HG03039 (cell line): Measurements from ENCODE around the gene ALPL.

Experiments used
- ATAC-seq: cut with Tn5 transposase; IDR thresholded peaks from one replicate; pipeline ENCODE4 v1.9.1; 2021; ENCODE audit warnings: mild to moderate bottlenecking, moderate library complexity; ENCODE audit not compliant: unreplicated experiment

ALPL gene

GRCh38 chr1:21574466-21575151, 65.4 kb downstream of the ALPL start:
- ATAC-seq, result no peak

GRCh38 chr1:21575351-21575942, 66.2 kb downstream of the ALPL start:
- no peak for ATAC-seq

GRCh38 chr1:21576031-21576797, 67.0 kb downstream of the ALPL start:
- ATAC-seq, result no peak

GRCh38 chr1:21576798-21577187, 67.6 kb downstream of the ALPL start:
- ATAC-seq, result no peak

- ATAC-seq, result no peak
These were observed 68.1 kb downstream of the ALPL start for GRCh38 chr1:21577324-21577723.

- ATAC-seq, result no peak
These were observed 68.7 kb downstream of the ALPL start for GRCh38 chr1:21577933-21578332.

- no peak for ATAC-seq
These were observed 70.6 kb downstream of the ALPL start for GRCh38 chr1:21579791-21580190.

- no peak for ATAC-seq
These were observed 74.9 kb downstream of the ALPL start for GRCh38 chr1:21584096-21584495.

- no peak for ATAC-seq
These were observed 75.8 kb downstream of the ALPL start for GRCh38 chr1:21585037-21585436.

GRCh38 chr1:21586222-21586621, 77.0 kb downstream of the ALPL start:
- no peak for ATAC-seq

GRCh38 chr1:21586846-21587601, 77.8 kb downstream of the ALPL start:
- ATAC-seq, result no peak

- no peak for ATAC-seq
These were observed 78.4 kb downstream of the ALPL start for GRCh38 chr1:21587602-21587953.

GRCh38 chr1:21589618-21590017, 80.4 kb downstream of the ALPL start:
- ATAC-seq, result no peak

GRCh38 chr1:21590126-21590880, 81.1 kb downstream of the ALPL start:
- no peak for ATAC-seq

GRCh38 chr1:21590934-21591333, 81.7 kb downstream of the ALPL start:
- ATAC-seq, result no peak

- ATAC-seq, result no peak
These were observed 83.1 kb downstream of the ALPL start for GRCh38 chr1:21592086-21592865.

- no peak for ATAC-seq
These were observed 84.0 kb downstream of the ALPL start for GRCh38 chr1:21593231-21593630.

- no peak for ATAC-seq
These were observed 85.3 kb downstream of the ALPL start for GRCh38 chr1:21594501-21594900.

GRCh38 chr1:21594935-21595897, 86.0 kb downstream of the ALPL start:
- ATAC-seq, result no peak
